HG02938 (cell line): Measurements from ENCODE around the gene OR1N1.
"Not testable (repeated sequence)": the region's sequence is repeated elsewhere in the genome, so short reads cannot be mapped to it uniquely, and the experiment has no call there.

Experiments used
- ATAC-seq: cut with Tn5 transposase; IDR thresholded peaks from one replicate; pipeline ENCODE4 v1.9.1; 2021; ENCODE audit warnings: mild to moderate bottlenecking, moderate library complexity; ENCODE audit not compliant: unreplicated experiment

Gene OR1N1, protein sequence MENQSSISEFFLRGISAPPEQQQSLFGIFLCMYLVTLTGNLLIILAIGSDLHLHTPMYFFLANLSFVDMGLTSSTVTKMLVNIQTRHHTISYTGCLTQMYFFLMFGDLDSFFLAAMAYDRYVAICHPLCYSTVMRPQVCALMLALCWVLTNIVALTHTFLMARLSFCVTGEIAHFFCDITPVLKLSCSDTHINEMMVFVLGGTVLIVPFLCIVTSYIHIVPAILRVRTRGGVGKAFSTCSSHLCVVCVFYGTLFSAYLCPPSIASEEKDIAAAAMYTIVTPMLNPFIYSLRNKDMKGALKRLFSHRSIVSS

DNA sequence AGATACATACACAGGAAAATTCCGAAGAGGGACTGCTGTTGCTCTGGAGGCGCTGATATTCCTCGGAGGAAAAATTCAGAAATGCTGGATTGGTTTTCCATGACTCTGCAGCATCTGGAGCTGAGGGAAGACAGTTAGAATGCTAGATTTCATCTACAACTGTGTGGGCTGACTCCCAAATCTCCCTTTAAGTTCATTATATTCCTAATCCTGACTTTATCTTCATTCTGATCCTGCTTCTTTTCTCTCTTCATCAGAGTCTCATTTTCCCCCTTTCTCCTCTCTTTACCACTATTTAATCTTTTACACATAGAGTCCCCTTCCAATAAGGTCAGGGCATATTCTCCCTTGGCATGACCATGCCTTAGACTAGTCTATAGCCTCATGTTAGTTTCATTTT lies at the start of gene OR1N1:
Gene OR1N1 (minus strand): TSS at position 101 of the 400 bp plus-strand sequence. CDS start 0 bp downstream, at position 101.
- ATAC-seq = no peak

DNA sequence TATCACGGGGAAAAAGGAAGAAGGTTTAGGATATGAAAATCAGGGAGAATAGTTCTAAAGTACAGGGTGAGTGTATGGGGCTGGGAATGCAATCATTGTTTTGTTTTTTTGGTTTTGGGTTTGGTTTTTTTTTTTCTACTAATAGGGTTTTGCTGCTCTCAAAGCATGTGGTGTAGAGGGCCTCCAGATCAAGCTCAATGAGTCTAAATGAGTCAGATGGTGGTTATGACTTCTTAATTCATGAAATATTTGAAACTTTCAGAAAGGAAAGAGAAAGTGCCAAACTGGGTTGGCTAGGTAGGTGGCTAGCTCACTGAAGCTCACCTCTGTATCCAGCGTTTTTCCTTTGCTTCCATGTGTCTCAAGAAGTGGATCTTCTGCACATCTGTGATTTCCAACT lies 45.4 kb upstream of the OR1N1 start:
- no peak for ATAC-seq

DNA sequence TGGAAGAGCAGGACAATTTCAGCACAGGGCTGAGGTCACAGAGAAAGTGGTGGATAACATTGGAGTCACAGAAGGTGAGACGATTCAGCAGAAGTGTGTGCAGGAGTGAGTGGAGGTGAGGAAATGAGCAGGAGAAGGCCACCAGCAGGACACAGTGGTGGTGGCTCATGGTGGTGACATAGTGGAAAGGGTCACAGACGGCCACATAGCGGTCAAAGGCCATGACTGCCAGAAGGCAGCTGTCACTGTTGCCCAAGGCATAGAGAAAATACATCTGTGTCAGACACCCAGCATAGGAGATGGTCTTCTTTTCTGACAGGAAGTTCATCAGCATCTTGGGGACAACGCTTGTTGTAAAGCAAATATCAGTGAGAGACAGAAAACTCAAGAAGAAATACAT lies 40.8 kb upstream of the OR1N1 start:
- no peak for ATAC-seq

DNA sequence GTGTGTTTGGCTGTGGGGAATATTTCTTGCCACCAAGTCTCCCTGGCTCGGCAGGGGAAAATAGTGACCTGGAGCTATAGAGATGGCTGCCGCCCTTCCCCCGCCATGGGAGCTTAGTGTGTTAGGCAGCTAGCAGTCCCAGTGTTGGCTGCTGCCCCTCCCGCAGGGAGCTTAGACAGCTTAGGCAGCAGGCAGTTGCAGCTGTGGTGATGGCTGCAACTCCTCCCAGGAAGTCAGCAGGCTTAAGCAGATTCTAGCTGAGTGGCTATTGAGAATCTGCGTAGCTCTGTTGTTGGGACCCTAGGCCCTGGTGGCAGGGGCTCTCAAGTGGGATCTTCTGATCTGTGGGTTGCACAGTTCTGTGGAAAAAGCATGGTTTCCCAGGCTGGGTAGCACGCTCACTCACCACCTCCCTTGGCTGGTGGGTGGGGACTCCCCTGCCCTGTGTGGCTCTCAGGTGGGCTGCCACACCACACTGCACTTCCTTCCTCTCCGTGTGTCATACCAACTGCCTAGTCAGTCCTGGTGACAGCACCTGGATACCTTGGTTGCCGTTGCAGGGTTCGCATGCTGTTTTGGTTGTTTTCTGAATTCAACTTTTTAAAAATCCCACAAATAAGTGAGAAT lies 35.2 kb upstream of the OR1N1 start:
- ATAC-seq = no peak

DNA sequence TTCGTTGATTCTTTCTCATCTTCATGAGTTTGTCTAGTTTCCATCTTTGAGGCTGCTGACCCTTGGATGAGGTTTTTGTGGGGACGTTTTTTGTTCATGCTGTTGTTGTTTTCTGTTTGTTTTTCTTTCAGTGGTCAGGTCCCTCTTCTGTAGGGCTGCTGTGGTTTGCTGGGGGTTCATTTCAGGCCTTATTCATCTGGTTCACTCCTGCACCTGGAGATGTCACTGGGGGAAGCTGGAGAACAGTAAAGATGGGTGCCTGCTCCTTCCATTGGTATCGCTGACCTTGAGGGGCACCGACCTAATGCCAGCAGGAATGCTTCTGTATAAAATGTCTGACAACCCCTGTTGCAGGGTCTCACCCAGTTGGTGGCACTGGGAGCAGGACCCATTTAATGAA lies 34.4 kb upstream of the OR1N1 start:
- no peak for ATAC-seq

DNA sequence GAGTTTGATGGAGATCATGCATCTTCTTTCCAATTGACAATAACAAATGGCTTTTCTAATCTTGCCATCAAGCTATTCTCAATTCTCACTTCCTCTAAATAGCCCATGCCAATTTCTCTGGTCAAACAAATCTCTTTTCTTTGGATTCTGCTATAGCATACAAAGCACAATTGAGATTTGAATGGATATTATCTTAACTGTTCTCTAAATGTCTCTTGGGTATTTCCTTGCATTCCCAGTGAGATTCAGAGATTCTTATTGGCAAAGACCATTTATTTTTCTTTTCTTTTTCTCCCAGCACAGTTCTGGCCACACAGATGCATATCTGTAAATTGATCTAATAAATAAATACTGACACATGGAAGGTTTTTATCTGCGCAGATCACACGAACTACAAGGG lies 25.7 kb upstream of the OR1N1 start, which contains the start of gene OR1N2:
Gene OR1N2 (plus strand): TSS at position 301 of the 400 bp plus-strand sequence. CDS start 100 bp downstream, outside the sequence.
- ATAC-seq = no peak

DNA sequence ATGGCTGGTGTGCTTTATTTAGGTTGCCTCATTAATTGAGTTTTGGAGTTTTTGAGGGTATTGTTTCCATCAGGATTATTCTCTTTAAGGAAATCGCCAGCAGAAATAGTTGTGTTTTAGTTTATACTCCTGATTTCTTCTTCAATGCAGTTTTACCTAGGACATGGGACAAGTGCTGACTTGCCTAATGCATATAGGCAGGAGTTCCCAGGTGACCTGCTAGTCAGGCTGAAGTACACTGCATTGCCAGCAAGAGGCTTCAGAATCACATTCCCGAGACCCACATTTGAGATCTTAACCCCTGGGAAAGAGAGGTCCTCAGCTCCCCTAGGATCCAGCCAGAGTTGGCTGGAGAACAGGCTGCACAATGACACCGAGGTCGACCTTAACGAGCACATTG lies 24.3 kb upstream of the OR1N1 start:
- no peak for ATAC-seq

DNA sequence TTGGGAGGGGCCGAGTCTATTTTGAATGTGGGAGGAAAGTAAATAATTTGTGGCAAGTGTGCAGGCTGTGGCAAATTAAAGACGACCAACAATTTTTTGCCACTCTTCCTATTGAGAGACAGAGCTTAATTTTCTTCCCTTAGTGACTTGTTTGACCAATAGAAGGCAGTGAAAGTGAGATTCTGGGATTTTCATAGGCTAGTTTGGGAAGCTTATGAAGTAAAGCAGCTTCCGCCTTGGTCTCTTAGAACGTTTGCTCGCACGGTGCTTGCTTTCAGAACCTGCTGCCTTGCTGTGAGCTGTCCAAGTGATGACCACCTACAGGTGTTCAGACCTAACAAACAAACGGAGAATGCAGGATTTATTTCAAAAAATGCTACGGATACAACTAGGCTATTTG lies 19.1 kb upstream of the OR1N1 start:
- no peak for ATAC-seq

DNA sequence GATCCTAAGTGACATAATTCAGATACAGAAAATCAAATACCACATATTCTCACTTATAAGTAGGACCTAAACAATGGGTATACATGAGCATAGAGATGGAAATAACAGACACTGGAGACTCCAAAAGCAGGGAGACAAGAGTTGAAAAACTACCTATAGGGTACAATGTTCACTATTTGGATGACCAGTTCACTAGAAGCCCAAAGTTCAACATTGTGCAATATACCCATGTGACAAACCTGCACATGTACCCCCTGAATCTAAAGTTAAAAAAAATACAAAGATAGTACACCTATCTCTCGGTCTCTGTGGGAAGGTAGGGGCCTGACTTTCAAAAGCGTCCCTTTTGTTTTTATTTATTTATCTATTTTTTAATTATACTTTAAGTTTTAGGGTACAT lies 11.7 kb upstream of the OR1N1 start:
- no peak for ATAC-seq

DNA sequence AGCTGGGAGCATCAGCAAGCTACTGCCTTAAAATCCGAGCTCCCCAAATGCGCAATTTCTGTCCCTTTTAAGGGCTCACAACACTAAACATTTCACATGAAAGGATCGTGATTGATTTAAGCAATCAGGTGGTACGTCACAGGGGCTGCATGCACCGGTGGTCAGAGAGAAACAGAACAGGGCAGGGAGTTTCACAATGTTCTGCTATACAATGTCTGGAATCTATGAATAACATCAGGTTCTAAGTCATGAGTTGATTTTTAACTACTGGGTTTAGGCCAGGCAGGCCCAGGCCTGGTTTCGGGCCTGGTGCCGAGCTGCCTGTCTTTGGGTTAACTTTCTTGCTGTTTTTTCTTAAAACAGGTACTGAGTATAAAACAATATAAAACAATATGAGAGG lies 10.0 kb upstream of the OR1N1 start:
- ATAC-seq = not testable (repeated sequence)

DNA sequence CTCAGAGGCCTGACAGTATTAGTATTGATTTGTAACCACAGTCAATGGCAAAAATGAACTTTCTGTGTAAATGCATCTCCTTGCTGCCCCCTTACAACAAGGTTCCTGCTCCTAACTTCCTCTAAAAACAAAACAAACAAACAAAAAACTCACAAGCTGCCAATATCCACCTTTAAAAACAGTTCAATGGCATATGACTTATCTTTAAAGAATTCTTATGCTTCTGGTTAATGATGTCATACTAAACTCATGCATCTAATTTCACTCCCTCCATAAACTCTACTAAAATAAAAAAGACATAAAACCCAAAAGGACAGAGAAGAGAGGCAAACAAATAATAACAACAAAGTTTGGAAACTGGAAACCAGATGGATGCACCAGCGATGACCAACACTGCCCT lies 9.0 kb upstream of the OR1N1 start:
- ATAC-seq = no peak

DNA sequence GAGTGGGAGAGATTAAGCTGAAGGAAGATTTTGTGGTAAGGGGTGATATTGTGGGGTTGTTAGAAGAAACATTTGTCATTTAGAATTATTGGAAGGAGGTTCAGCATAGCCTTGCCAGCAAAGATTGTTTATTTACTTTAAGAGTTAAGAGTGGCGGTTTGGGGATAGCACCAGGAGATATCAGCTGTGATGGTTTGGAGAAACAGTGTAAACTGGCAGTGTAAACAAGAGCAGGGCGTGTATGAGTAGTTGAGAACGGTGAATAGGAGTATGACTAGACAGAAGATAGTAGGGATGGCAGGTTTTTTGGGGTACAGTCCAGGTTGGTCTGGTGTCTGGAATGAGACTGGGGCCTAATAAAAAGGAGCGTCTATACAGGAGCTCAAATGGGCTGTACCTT lies 4.1 kb upstream of the OR1N1 start:
- ATAC-seq = not testable (repeated sequence)

DNA sequence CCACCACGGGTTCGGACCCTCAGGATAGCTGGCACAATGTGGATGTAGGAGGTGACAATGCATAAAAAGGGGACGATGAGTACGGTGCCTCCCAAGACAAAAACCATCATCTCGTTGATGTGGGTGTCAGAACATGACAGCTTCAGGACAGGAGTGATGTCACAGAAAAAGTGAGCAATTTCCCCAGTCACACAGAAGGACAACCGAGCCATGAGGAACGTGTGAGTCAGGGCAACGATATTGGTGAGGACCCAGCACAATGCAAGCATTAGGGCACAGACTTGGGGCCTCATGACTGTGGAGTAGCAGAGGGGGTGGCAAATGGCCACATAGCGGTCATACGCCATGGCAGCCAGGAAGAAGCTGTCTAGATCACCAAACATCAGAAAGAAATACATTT lies 491 bp downstream of the OR1N1 start:
- ATAC-seq = no peak

DNA sequence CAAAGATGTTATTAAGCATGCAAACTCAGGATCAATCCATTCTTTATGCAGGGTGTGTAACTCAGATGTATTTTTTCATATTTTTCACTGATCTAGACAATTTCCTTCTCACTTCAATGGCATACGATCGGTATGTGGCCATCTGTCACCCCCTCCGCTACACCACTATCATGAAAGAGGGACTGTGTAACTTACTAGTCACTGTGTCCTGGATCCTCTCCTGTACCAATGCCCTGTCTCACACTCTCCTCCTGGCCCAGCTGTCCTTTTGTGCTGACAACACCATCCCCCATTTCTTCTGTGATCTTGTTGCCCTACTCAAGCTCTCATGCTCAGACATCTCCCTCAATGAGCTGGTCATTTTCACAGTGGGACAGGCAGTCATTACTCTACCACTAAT lies 7.7 kb downstream of the OR1N1 start:
- ATAC-seq = no peak

DNA sequence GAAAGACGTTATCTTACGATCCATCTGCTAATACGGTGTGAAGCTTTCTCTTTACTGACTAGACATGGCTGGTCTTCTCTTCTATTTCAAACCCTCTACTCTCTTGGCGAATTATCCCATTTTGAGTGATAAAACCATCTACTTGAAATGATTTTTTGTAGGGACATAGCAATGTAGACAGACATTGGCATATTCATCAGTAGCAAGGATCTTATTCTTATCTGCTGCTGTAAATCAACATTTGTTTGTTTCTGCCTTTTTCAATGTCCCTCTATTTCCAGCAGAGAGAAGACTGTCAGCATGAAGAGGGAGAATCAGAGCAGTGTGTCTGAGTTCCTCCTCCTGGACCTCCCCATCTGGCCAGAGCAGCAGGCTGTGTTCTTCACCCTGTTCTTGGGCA lies 8.3 kb downstream of the OR1N1 start, which contains the start of gene OR1J4:
Gene OR1J4 (plus strand): TSS at position 301 of the 400 bp plus-strand sequence. CDS start 0 bp downstream, at position 301.
- no peak for ATAC-seq

DNA sequence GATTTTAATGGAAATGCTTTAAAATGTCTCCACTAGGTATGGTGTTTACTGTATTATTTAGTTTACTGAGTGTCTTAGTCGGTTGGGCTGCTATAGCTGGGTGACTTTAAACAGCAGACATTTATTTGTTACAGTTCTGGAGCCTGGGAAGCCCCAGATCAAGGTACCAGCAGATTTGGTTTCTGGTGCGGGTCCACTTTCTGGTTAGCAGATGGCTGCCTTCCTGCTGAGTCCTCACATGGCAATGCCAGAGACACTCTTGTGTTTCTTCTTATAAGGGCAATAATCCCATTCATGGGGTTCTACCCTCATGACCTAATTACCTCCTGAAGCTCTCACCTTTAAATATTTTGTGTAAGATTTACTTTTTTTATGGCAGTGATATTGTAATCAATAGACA lies 8.9 kb downstream of the OR1N1 start:
- ATAC-seq = no peak

DNA sequence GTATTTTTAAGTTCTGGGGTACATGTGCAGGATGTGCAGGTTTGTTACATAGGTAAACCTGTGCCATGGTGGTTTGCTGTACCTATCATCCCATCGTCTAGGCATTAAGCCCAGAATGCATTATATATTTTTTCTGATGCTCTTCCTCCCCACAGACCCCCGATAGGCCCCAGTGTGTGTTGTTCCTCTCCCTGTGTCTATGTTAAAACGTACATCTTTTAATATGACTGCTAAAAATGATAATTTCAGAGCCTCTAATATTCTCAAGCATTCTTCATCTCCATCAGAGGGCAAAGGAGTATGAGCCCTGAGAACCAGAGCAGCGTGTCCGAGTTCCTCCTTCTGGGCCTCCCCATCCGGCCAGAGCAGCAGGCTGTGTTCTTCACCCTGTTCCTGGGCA lies 16.6 kb downstream of the OR1N1 start, which contains the start of gene OR1J2:
Gene OR1J2 (plus strand): TSS at position 301 of the 400 bp plus-strand sequence. CDS start 0 bp downstream, at position 301.
- ATAC-seq = no peak

DNA sequence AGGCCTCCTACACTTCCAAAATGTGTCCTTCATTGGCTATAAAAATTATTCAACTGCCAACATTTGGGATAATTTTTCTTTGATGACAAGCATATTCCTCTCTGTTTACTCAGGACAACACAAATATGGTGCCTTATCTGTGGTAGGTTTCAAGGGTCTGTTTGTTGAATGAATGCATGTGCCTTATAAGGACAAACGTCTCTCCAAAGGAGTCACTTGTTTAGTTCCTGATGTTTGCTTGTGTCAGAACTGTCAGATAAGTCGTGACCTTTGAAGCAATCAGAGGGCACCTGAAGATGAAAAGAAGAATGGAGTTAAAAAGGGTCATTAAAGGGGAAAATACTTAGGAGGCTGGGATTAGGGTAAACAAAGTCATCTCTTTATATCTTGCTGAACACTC lies 20.1 kb downstream of the OR1N1 start:
- no peak for ATAC-seq

DNA sequence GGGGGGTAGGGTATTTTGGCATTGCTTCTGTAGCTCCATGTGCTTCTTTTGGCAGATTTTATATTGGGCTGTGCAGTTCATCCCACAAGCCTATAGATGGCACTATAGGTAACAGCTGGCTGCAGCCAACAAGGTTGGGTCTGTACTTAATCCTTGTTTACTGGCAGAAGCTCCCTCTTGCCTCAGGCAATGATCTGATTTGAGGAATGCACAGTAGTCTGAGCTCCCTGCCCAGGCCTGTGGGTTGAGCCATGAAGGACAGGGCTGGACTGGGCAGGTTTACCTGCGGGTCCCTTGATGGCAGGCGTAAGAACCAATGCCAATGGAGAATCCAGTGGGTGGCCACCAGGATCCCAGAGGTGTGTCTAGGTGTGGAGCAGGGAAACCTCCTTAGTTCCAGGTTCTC lies 28.2 kb downstream of the OR1N1 start:
- no peak for ATAC-seq

DNA sequence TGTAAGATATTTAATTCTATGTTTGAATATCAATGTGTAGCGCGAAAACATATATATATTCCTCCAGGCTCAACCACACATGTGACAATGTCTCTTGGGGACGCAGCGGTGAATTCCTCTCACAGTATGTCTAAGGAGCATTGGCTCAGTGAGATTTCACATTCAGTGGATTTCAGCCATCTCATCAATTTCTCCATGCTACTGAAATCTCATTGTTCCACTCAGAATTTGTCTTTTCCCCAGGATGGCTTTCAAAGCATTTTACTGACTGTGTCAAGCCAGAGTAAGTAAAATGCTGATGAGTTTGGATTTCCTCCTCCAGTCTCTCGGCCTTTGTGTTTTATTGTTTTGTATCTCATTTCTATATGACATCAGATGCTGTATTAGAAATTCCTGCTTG lies 48.0 kb downstream of the OR1N1 start:
- ATAC-seq = no peak

DNA sequence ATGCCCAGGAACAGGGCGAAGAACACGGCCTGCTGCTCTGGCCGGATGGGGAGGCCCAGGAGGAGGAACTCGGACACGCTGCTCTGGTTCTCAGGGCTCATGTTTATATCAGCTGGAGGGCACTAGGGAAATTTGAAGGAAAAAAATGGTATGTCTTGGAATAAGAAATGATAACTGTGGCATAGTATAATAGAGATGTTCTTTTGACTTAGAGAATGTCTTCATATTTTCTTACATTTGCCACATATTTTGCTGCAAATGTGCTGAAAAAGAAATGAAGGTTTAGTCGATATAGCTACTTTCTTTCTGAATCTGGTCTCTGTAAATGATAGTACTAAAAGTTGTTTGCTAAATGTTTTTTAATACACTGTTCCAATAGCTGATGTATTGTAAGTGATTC lies 49.3 kb downstream of the OR1N1 start, which contains the start of gene OR1J1:
Gene OR1J1 (minus strand): TSS at position 101 of the 400 bp plus-strand sequence. CDS start 0 bp downstream, at position 101.
- no peak for ATAC-seq

DNA sequence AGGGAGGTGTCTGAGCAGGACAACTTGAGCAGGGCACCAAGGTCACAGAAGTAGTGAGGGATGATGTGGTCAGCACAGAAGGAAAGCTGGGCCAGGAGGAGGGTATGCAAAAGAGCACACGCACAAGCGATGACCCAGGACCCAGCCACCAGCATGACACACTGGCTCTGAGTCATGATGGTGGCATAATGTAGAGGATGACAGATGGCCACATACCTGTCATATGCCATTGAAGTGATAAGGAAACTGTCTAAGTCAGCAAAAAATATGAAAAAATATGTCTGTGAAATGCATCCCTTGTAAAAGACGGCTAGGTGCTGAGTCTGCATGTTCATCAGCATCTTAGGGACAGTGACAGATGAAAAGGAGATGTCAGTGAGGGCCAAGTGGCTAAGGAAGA lies 49.7 kb downstream of the OR1N1 start:
- no peak for ATAC-seq
